ENCODE results near the gene CD47.

Gene CD47

DNA sequence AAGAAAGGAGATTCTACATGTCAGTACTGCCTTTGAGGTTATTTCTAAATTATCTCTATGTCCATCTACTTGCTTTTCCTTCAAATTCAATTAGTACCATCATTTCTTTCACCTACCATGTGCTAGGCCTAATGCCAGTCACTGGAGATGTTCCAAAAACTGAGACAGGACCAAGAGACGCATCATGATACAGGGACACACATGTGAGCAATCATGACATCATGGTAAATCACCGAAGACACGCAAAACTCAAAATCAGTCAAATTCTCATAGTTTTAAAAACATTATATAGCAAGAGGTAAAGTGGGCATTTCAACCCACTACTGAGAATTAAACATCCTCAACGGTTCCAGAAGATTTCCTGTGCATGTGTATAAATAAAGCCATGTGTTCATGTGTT, 95.0 kb downstream of the CD47 start:
- H3K4me3 ChIP-seq (ENCODE audit: low read length): no peak overlapping the region
- H3K9ac ChIP-seq (ENCODE audit: low read length): no peak overlapping the region
- H3K4me1 ChIP-seq (ENCODE audit: control insufficient read depth, insufficient read depth, low read length): peaks cover 16% of the 10 kb centered on the region
- no peaks in the 10 kb centered on the region for H3K9me3 ChIP-seq (ENCODE audit: control insufficient read depth, low read length)
- no peaks in the 10 kb centered on the region for H3K27me3 ChIP-seq (ENCODE audit: control insufficient read depth, insufficient read depth, low read length)
- no peaks in the 10 kb centered on the region for H3K36me3 ChIP-seq (ENCODE audit: control insufficient read depth, insufficient read depth, low read length)

DNA sequence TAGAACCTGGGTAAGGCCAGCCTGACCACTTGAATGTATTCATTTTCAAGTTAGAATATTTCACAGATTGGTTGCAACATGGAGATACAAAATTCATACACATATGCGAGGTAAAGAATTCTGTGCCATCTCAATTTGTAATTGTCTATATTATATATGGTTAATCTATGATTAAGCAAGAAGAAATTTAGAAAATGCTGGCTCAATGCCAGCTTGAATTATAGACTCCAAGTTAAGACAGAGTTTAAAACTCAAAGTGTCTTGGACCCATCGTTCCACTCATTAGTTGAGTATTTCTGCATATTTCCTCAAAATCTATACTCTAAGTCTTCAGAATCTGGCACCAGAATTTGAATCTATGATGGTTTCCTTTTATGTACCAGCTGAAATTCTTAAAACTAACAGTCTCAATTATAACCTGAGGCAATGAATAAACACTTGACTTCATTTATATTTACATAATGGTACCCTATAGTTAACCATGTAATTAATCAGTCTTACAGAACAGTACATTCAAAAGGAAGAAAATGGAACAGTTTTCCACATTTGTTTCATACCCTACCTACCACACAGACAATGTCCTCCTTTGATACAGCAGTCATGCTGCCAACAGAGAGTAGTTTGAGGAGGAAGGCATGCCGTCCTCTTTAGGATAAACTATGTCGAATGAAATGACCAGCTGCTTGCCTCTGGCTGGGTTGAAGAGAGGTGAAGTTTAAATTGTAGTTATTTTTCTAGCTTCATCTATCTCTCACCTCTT, 95.7 kb downstream of the CD47 start:
- Histone ChIP-seq H3K9me3 (ENCODE audit: control insufficient read depth, low read length) (no peaks in the 10 kb centered on the region), H3K4me3 (ENCODE audit: low read length) (no peak overlapping the region), H3K4me1 (ENCODE audit: control insufficient read depth, insufficient read depth, low read length) (peaks cover 16% of the 10 kb centered on the region), H3K9ac (ENCODE audit: low read length) (no peak overlapping the region), H3K36me3 (ENCODE audit: control insufficient read depth, insufficient read depth, low read length) (no peaks in the 10 kb centered on the region), H3K27me3 (ENCODE audit: control insufficient read depth, insufficient read depth, low read length) (no peaks in the 10 kb centered on the region)

DNA sequence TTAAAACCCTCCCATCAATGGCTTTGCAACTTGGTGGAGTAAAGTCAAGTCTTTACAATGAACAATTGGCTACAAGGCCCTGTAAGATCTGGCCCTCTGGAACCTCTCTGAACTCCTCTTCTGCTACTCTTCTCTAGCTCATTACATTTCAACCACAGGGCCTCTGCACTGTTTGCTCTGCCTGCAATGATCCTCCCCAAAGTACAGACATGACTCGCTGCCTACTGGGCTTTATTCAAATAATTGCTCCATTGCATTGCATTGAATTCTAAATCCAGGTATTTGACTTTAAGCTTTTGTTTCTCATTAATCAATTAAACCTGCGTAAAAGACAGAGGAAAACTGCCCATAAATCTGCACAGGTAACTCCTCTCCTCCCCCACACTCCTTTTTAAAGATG, 96.7 kb downstream of the CD47 start:
- Histone ChIP-seq H3K4me3 (ENCODE audit: low read length) (no peak overlapping the region), H3K36me3 (ENCODE audit: control insufficient read depth, insufficient read depth, low read length) (no peaks in the 10 kb centered on the region), H3K4me1 (ENCODE audit: control insufficient read depth, insufficient read depth, low read length) (peaks cover 12% of the 10 kb centered on the region), H3K27me3 (ENCODE audit: control insufficient read depth, insufficient read depth, low read length) (no peaks in the 10 kb centered on the region), H3K9ac (ENCODE audit: low read length) (no peak overlapping the region), H3K9me3 (ENCODE audit: control insufficient read depth, low read length) (no peaks in the 10 kb centered on the region)

DNA sequence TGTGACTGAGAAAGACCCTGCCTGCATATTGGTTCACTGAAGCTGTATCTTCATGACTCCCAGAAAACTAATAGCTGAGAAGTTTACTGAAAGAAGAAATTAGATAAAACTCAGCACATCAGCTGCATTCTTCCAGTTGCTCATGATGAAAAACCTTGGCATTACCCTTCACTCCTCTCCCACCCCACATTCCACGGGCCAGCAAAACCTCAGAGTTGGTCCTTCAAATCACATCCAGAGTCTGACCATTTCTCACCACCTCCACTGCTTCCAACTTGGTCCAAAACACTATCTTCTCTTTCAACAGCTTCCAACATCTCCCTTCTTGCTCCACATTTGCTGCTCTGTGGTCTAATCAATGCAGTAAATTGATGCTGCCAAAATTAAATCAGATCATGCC, 97.1 kb downstream of the CD47 start:
- Histone ChIP-seq H3K4me1 (ENCODE audit: control insufficient read depth, insufficient read depth, low read length) (peaks cover 9% of the 10 kb centered on the region), H3K9ac (ENCODE audit: low read length) (no peak overlapping the region), H3K36me3 (ENCODE audit: control insufficient read depth, insufficient read depth, low read length) (no peaks in the 10 kb centered on the region), H3K27me3 (ENCODE audit: control insufficient read depth, insufficient read depth, low read length) (no peaks in the 10 kb centered on the region), H3K9me3 (ENCODE audit: control insufficient read depth, low read length) (no peaks in the 10 kb centered on the region), H3K4me3 (ENCODE audit: low read length) (no peak overlapping the region)
